Vagina (tissue), 2 donors: Measurements from ENCODE around the gene BTG2. TPM values are rescaled to one million over a fixed set of nuclear protein-coding genes. Genes with fewer than 3 reads are reported as not detected.
A peak's percentile ranks its signal among the peaks of the same experiment; 100 is the strongest.

ENCODE experiments used
- DNase-seq, 2 donors: peaks; one replicate each; pipeline ENCODE4 v3.0.0-alpha.2; 2017; ENCODE audit errors: extremely low spot score in 2 of 2
- H3K27ac ChIP-seq: fragments of 200-600 bp; sonication (generic); one replicate; pipeline ENCODE4 v1.5.1; 2019
- H3K27me3 ChIP-seq: fragments of 200-600 bp; sonication (generic); one replicate; pipeline ENCODE4 v1.5.1; 2019
- H3K36me3 ChIP-seq, 2 donors: fragments of 200-600 bp; sonication (generic); one replicate each; pipeline ENCODE4 v1.5.1; 2017 to 2019
- H3K4me1 ChIP-seq: fragments of 200-600 bp; sonication (generic); one replicate; pipeline ENCODE4 v1.5.1; 2019
- H3K4me3 ChIP-seq, 2 donors: fragments of 200-600 bp; sonication (generic); 1 replicate in 1 of 2; 2 replicates in 1 of 2; pipeline ENCODE4 v1.5.1; 2016 to 2019
- H3K9me3 ChIP-seq: fragments of 200-600 bp; sonication (generic); one replicate; pipeline ENCODE4 v1.5.1; 2019
- POLR2A ChIP-seq, 2 donors: fragments of 450-650 bp; IDR thresholded peaks; one replicate each; pipeline ENCODE4 v1.6.1; 2017; ENCODE audit warnings: antibody characterized with exemption in 2 of 2, mild to moderate bottlenecking in 2 of 2, moderate library complexity in 2 of 2
- POLR2AphosphoS5 ChIP-seq, 2 donors: sonication (generic); formaldehyde crosslinking; IDR thresholded peaks; one replicate each; pipeline ENCODE4 v1.9.0; 2017; ENCODE audit warnings: antibody characterized with exemption in 2 of 2, mild to moderate bottlenecking in 2 of 2, low read depth in 1 of 2; ENCODE audit not compliant: insufficient read depth in 1 of 2
- intact Hi-C: fragments of 100-400 bp; cut with DNase I; formaldehyde crosslinking; loops from one replicate; pipeline ENCODE4 v1.15.1; 2023
- total RNA-seq: library from RNA; depleted of rRNA; stranded (reverse); fragments of >200 nt; gene quantifications from one replicate; pipeline ENCODE4 v1.2.3, GENCODE V29; 2016
- TF ChIP-seq, protein P1 (sequence below), 3 experiments: fragments of 450-650 bp in 2 of 3; fragments of 200-600 bp in 1 of 3; sonication (generic) in 1 of 3; IDR thresholded peaks; one replicate each; pipeline ENCODE4 v1.5.1; 2017 to 2019; ENCODE audit warnings: antibody characterized with exemption in 3 of 3, mild to moderate bottlenecking in 2 of 3, moderate library complexity in 2 of 3

BTG2 gene
- total RNA-seq, 1 donor from 2014 or later, result 191 TPM

DNA sequence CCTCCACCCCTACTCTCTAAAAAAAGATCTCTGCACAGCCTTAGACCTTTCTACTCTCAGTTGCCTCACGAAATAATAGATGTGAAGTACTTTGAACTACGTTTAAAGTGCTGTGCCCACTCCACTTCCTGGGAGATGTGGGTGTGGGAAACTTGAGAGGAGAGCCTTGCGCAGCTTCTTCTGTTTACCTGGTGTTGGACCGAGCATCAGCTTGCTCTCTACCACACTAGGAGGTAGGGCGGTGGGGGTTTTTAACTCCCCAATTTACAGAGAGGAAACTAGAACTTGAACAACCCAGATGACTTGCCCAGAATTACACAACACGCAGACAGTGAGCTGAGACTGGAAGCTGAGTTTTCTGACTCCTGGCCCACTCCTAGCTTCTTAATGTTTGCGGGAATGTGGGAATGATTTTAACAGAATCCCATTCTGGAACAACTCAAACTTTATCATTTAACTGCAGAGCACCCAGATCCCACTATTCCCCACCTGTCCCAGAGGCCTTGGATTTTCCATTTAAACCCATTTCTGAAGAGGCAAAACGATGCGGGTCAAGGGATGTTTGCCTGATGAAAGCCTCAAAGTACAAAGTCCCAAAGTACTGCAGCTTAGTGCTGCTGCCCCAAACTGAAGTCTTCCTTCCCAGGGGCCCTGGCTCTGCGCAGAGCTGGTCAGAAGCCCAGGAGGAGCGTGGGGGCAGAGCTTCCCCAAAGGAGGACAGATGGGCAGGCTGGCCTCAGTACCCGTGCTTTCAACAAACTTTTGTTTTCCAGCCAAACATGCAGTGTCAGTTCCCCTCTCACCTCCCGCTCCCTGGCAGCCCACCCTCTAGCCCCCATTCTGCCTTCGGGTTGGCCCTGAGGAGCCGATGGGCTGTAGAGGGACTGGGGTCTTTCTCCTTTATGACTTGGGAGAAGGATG is 19.0 kb downstream of the BTG2 start:
- no peak overlapping the region for H3K4me3 ChIP-seq
- TF ChIP-seq, protein P1, sequence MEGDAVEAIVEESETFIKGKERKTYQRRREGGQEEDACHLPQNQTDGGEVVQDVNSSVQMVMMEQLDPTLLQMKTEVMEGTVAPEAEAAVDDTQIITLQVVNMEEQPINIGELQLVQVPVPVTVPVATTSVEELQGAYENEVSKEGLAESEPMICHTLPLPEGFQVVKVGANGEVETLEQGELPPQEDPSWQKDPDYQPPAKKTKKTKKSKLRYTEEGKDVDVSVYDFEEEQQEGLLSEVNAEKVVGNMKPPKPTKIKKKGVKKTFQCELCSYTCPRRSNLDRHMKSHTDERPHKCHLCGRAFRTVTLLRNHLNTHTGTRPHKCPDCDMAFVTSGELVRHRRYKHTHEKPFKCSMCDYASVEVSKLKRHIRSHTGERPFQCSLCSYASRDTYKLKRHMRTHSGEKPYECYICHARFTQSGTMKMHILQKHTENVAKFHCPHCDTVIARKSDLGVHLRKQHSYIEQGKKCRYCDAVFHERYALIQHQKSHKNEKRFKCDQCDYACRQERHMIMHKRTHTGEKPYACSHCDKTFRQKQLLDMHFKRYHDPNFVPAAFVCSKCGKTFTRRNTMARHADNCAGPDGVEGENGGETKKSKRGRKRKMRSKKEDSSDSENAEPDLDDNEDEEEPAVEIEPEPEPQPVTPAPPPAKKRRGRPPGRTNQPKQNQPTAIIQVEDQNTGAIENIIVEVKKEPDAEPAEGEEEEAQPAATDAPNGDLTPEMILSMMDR (IDR thresholded peaks at IDR 0.05), result no peak
- TF ChIP-seq POLR2AphosphoS5 (IDR thresholded peaks at IDR 0.05; ENCODE audit: insufficient read depth in 1 of 2, low read depth in 1 of 2), result no peak
- no peak for TF ChIP-seq POLR2A (IDR thresholded peaks at IDR 0.05)
- DNase-seq, result no peak
- intact Hi-C loops, result loop anchor here (5.0 kb wide), 1 partner anchor 52 kb away; no protein-coding TSS in a partner anchor
- peaks cover 75% of the 10 kb centered on the region for H3K4me1 ChIP-seq
- H3K27ac ChIP-seq, result peak overlapping the region; percentile 69
- no peaks in the 10 kb centered on the region for H3K27me3 ChIP-seq
- no peaks in the 10 kb centered on the region for H3K36me3 ChIP-seq
- H3K9me3 ChIP-seq, result no peaks in the 10 kb centered on the region

DNA sequence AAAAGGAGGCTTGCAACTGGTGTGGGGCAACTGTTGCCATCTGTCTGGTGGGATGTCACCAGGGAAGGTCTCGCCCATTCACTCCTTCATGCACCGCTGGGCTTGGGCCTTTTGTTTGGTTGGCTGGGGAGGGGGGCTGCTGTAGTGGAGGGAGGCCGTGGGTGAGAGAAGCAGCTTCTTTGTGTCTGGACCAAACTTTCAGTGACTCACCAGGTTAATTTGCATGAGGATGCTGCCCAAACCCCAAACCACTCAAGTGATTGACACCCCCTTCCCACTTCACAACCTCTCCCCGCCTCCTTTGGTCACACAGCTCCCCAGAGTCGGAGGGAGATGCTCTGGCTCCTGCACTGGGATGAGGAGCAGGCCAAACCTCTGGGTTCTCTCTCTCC is 19.7 kb downstream of the BTG2 start:
- Histone ChIP-seq H3K9me3 (no peaks in the 10 kb centered on the region), H3K27ac (peak overlapping the region; percentile 69), H3K4me1 (peaks cover 75% of the 10 kb centered on the region), H3K4me3 (no peak overlapping the region), H3K27me3 (no peaks in the 10 kb centered on the region), H3K36me3 (no peaks in the 10 kb centered on the region)
- intact Hi-C loops, result loop anchor here (5.0 kb wide), 1 partner anchor 53 kb away; no protein-coding TSS in a partner anchor
- no peak for TF ChIP-seq POLR2A (IDR thresholded peaks at IDR 0.05)
- TF ChIP-seq POLR2AphosphoS5 (IDR thresholded peaks at IDR 0.05; ENCODE audit: insufficient read depth in 1 of 2, low read depth in 1 of 2), result no peak
- TF ChIP-seq, protein P1 (IDR thresholded peaks at IDR 0.05), result no peak
- DNase-seq, result no peak

DNA sequence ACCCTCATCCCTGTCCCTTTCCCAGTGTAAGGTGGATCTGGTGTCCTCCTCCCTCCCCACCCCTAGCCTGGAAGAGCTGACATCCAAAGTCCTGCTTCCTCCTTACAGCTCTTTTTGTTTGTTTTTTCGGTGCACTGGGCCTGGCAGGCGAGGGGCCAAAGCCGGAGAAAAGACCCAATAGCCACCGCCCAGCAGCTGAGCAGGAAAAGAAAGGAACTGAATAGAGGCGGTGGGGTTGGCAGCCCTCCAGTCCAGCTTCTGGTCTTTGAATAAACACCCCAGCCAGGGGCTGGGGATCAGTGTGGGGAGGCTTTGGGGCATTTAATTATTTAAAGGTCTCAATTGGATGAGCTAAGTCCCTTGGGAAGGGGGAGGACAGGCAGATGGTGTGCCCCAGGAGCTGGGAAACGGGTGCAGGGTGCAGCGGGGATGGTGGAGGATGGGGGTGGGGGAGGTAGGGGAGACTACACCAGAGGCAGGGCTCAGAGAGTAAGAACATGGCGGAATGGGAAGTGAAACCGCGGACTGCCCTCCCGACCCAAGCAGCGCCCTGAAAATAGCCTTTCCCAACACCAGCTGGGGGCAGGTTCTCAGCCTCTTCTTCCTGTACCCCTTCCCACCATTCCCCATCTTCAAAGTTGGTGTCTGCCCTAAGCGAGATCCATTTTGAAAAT is 20.2 kb downstream of the BTG2 start:
- intact Hi-C loops, result loop anchor here (5.0 kb wide), 1 partner anchor 53 kb away; no protein-coding TSS in a partner anchor
- no peak for TF ChIP-seq POLR2AphosphoS5 (IDR thresholded peaks at IDR 0.05; ENCODE audit: insufficient read depth in 1 of 2, low read depth in 1 of 2)
- TF ChIP-seq, protein P1 (IDR thresholded peaks at IDR 0.05), result no peak
- TF ChIP-seq POLR2A (IDR thresholded peaks at IDR 0.05), result no peak
- DNase-seq, result no peak

DNA sequence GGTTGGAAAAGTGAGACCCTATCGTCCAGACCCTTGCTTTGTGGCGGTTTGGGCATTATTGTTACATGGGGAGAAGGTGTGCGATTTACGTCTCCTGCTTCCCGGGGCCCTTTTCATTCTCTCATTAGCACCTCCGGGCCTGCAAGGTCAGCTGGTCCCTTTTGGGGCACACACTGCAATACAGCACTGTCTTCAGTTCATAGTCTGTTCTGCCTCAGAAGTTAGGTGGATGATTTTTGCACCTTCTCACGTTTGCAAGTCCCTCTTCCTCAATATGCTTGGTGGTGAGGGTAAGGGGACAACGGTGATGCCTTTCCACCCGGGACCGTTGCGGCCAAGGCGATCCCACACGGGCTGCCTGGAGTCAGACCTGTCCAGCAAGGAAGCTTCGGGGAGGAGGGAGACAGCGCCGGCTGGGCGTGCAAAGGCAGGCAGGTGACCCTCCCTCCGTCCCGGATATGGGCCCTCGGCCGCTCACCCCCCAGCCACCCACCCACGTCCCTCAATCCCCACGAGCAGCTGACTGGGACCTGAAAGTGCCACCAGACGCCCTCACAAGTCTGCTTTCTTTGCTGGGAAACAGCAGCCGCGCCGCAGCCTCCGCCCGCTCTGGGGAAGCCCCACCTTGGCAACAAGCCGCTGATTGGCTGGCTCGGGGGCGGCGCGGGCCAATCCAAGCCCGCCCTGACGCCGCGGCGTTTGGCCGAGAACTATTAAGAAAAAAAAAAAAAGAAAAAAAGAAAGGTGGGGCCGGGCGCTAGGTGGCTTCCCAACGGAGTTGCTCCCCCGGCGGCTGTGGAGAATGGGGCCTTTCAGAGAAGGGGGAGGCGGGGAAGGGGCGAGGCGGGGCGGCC is 21.7 kb downstream of the BTG2 start:
- H3K27me3 ChIP-seq, result no peaks in the 10 kb centered on the region
- H3K9me3 ChIP-seq, result no peaks in the 10 kb centered on the region
- intact Hi-C loops, result loop anchor here (5.0 kb wide), 1 partner anchor 55 kb away; no protein-coding TSS in a partner anchor
- TF ChIP-seq, protein P1 (IDR thresholded peaks at IDR 0.05), result no peak
- TF ChIP-seq POLR2A (IDR thresholded peaks at IDR 0.05) (peak in 1 of 2 donors; percentile 53), POLR2AphosphoS5 (IDR thresholded peaks at IDR 0.05; ENCODE audit: insufficient read depth in 1 of 2, low read depth in 1 of 2) (peak; percentile 59 to 84)
- DNase-seq, result no peak
- no peaks in the 10 kb centered on the region for H3K36me3 ChIP-seq
- H3K27ac ChIP-seq, result peak overlapping the region; percentile 89
- H3K4me3 ChIP-seq, result peak overlapping the region; percentile 45 to 62
- H3K4me1 ChIP-seq, result peaks cover 58% of the 10 kb centered on the region

More for the DNA sequence above, 20.2 kb downstream of the BTG2 start:
- H3K4me1 ChIP-seq, result peaks cover 73% of the 10 kb centered on the region
- no peaks in the 10 kb centered on the region for H3K27me3 ChIP-seq
- H3K27ac ChIP-seq, result peak overlapping the region; percentile 69
- no peaks in the 10 kb centered on the region for H3K36me3 ChIP-seq
- no peak overlapping the region for H3K4me3 ChIP-seq
- no peaks in the 10 kb centered on the region for H3K9me3 ChIP-seq
